HG03558 (cell line): ENCODE measurements around the gene TM7SF2.
"Not testable (repeated sequence)": the region's sequence is repeated elsewhere in the genome, so short reads cannot be mapped to it uniquely, and the experiment has no call there.

Source experiments
- ATAC-seq: cut with Tn5 transposase; IDR thresholded peaks from one replicate; pipeline ENCODE4 v1.9.1; 2021; ENCODE audit warnings: moderate number of reproducible peaks; ENCODE audit not compliant: unreplicated experiment; ENCODE audit errors: extremely low read depth

Gene TM7SF2

GRCh38 chr11:65150131-65150508 lies 38.4 kb downstream of the TM7SF2 start:
- ATAC-seq: not testable (repeated sequence)

DNA sequence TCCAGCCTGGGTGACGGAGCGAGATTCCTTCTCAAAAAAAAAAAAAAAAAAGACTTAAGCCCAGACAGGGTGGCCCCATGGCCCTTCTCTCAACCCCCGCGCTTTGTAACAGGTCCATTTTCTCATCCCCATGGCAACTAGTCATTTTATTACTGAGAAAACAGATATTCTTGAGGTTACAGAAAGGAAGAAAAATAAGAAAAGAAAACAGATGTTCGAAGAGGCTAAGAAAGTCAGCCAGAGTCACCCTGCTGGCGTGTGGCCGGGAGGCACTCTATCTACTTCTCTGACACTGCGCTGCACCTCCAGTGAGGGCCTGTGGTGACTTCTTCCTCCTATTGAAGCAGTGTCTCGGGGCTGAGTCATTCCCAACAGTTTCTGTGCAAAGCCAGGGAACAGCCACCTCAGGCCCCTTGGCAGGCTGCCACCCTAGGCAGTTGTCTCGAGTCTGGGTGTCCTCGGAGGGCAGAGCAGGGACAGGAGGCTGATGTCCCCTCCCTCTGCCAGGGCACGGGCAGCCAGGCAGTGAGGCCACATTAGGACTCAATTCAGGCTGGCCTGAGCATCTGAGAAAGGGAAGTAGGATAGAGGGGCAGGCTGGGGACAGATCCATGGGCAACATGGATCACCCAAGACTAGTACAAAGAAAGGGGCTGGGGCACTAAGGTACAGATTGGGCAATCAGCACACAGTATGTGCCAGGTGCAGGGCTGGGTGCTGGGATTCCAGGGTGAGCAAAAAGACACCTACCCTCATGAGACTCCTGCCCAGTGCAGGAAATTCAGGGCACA lies 39.0 kb downstream of the TM7SF2 start:
- ATAC-seq: no peak

GRCh38 chr11:65151331-65151899 lies 39.7 kb downstream of the TM7SF2 start:
- no peak for ATAC-seq

DNA sequence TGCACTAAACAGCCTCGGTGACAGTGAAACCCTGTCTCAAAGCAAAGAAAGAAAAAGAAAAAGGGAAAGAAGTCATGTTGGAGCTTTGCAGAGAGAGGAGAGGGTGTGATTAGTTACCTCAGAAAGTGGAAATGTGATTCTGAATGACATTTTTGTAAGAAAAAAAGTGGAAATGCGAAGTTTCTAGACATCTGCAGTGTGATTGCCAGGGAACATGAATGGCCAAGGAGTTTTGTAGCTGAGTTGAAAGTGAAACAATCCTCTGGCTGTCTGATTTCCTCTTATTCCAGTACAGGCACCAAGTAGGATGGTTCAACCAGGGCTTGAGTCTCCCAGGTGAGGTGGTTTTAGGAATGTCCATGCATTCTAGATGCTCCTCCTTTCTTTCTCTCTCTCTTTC lies 40.5 kb downstream of the TM7SF2 start:
- ATAC-seq: no peak

- no peak for ATAC-seq
Measured at GRCh38 chr11:65156256-65156655, 44.6 kb downstream of the TM7SF2 start.

DNA sequence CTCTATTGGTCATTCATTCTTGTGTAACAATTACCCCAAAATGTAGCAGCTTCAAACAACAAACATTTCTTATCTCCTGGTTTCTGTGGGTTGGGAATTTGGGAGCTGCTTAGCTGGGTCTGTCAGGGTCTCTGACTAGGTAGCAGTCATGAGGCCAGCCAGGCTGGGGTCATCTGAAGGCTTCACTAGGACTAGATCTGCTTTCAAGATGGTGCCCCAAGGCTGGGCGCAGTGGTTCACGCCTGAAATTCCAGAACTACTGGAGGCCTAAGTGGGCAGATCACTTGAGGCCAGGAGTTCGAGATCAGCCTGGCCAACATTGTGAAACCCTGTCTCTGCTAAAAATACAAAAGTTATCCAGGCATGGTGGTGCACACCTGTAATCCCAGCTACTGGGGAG lies 45.3 kb downstream of the TM7SF2 start:
- no peak for ATAC-seq

GRCh38 chr11:65157336-65157735 lies 45.7 kb downstream of the TM7SF2 start:
- no peak for ATAC-seq

DNA sequence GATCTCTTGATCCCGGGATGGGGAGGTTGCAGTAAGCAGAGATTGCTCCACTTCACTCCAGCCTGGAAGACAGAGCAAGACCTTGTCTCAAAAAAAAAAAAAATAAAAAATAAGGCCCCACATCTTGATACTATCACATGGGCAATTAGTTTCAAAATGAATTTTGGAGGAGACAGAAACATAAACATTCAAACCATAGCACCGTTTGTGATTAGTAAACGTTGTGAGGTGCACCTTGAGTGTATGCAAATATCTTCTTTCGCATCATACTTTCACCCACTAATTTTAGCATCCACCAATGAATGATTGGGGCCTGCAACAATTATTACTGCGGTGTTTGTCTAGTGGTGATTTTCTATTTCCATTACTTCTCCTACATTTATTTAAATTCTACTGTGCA lies 47.3 kb downstream of the TM7SF2 start:
- ATAC-seq: no peak

GRCh38 chr11:65160643-65161042 lies 49.0 kb downstream of the TM7SF2 start:
- ATAC-seq: no peak

GRCh38 chr11:65163684-65164083 lies 52.0 kb downstream of the TM7SF2 start:
- ATAC-seq: no peak
